Mesothelial cell of epicardium (in vitro differentiated cells): ENCODE results near the gene SOX18. TPM values are rescaled to one million over a fixed set of nuclear protein-coding genes. Genes with fewer than 3 reads are reported as not detected.
A peak's percentile ranks its signal among the peaks of the same experiment; 100 is the strongest.

ENCODE experiments used
- DNase-seq, 2 experiments: peaks; one replicate each; pipeline ENCODE4 v3.0.0; 2021; ENCODE audit warnings: low spot score in 2 of 2; ENCODE audit not compliant: unreplicated experiment in 2 of 2
- H3K27ac Mint-ChIP-seq: 2 replicates; pipeline ENCODE4 v1.8.0; 2021; ENCODE audit warnings: mixed read lengths
- H3K27me3 Mint-ChIP-seq: 2 replicates; pipeline ENCODE4 v1.8.0; 2021; ENCODE audit warnings: low read depth, mixed read lengths
- H3K36me3 Mint-ChIP-seq: 2 replicates; pipeline ENCODE4 v1.8.0; 2021; ENCODE audit warnings: mixed read lengths
- H3K4me1 Mint-ChIP-seq: 2 replicates; pipeline ENCODE4 v1.8.0; 2021; ENCODE audit warnings: mixed read lengths
- H3K4me3 Mint-ChIP-seq: 2 replicates; pipeline ENCODE4 v1.8.0; 2021; ENCODE audit warnings: mild to moderate bottlenecking, moderate library complexity, mixed read lengths
- H3K9me3 Mint-ChIP-seq: 2 replicates; pipeline ENCODE4 v1.8.0; 2021; ENCODE audit warnings: mixed read lengths
- CTCF ChIP-seq: fragments of 200-600 bp; sonication (generic); IDR thresholded peaks from one replicate; pipeline ENCODE4 v1.5.0; 2021; ENCODE audit warnings: antibody characterized with exemption; ENCODE audit not compliant: unreplicated experiment
- total RNA-seq: library from RNA; stranded (reverse); gene quantifications from 3 replicates; pipeline ENCODE4 v1.2.1, GENCODE V29; 2021

SOX18 gene
- total RNA-seq, 1 donor from 2014 or later: 0.34 TPM

GRCh38 chr20:64050261-64051032 lies 1.0 kb upstream of the SOX18 start:
- no peak for DNase-seq
- H3K27ac Mint-ChIP-seq: no peak overlapping the region
- no peaks in the 10 kb centered on the region for H3K36me3 Mint-ChIP-seq
- peak overlapping the region; percentile 46 for H3K4me3 Mint-ChIP-seq
- no peak for TF ChIP-seq CTCF
- H3K27me3 Mint-ChIP-seq: peaks cover 63% of the 10 kb centered on the region
- H3K4me1 Mint-ChIP-seq: peaks cover 19% of the 10 kb centered on the region
- no peaks in the 10 kb centered on the region for H3K9me3 Mint-ChIP-seq

GRCh38 chr20:64049878-64050260 lies 430 bp upstream of the SOX18 start:
- no peak for TF ChIP-seq CTCF
- Mint-ChIP-seq H3K36me3 (no peaks in the 10 kb centered on the region), H3K27me3 (peaks cover 68% of the 10 kb centered on the region), H3K4me3 (peak overlapping the region; percentile 51), H3K4me1 (peaks cover 14% of the 10 kb centered on the region), H3K27ac (no peak overlapping the region), H3K9me3 (no peaks in the 10 kb centered on the region)
- DNase-seq: no peak

- TF ChIP-seq CTCF: no peak
- H3K27ac Mint-ChIP-seq: no peak overlapping the region
- peaks cover 4% of the 10 kb centered on the region for H3K4me1 Mint-ChIP-seq
- peaks cover 78% of the 10 kb centered on the region for H3K27me3 Mint-ChIP-seq
- no peaks in the 10 kb centered on the region for H3K9me3 Mint-ChIP-seq
- no peak for DNase-seq
- H3K4me3 Mint-ChIP-seq: no peak overlapping the region
- H3K36me3 Mint-ChIP-seq: no peaks in the 10 kb centered on the region
Measured at GRCh38 chr20:64048402-64049044, 916 bp downstream of the SOX18 start.

GRCh38 chr20:64047968-64048401 lies 1.5 kb downstream of the SOX18 start:
- H3K9me3 Mint-ChIP-seq: no peaks in the 10 kb centered on the region
- DNase-seq: no peak
- no peaks in the 10 kb centered on the region for H3K36me3 Mint-ChIP-seq
- H3K27me3 Mint-ChIP-seq: peaks cover 77% of the 10 kb centered on the region
- H3K4me3 Mint-ChIP-seq: no peak overlapping the region
- no peak for TF ChIP-seq CTCF
- H3K4me1 Mint-ChIP-seq: no peaks in the 10 kb centered on the region
- no peak overlapping the region for H3K27ac Mint-ChIP-seq

GRCh38 chr20:64047046-64047389 lies 2.4 kb downstream of the SOX18 start:
- H3K9me3 Mint-ChIP-seq: no peaks in the 10 kb centered on the region
- peaks cover 77% of the 10 kb centered on the region for H3K27me3 Mint-ChIP-seq
- no peaks in the 10 kb centered on the region for H3K36me3 Mint-ChIP-seq
- no peak for DNase-seq
- TF ChIP-seq CTCF: no peak
- H3K27ac Mint-ChIP-seq: no peak overlapping the region
- H3K4me1 Mint-ChIP-seq: no peaks in the 10 kb centered on the region
- no peak overlapping the region for H3K4me3 Mint-ChIP-seq
